ENCODE results near the gene PFDN6. TPM values are rescaled to one million over a fixed set of nuclear protein-coding genes. Genes with fewer than 3 reads are reported as not detected.

Gene PFDN6
- total RNA-seq, 6 experiments from 2014 or later, result 52.1 to 73.7 (median 69.7) TPM

GRCh38 chr6:33276864-33277662 is 12.3 kb upstream of the PFDN6 start, which contains the start of gene B3GALT4:
Gene B3GALT4, plus strand, starts transcription at chr6:33277123. Its CDS starts 297 bp downstream, at chr6:33277420.
- DNase-seq, result peak; percentile 58
- TF ChIP-seq CTCF (IDR thresholded peaks at IDR 0.05), result peak; percentile 76
- H3K4me1 Mint-ChIP-seq (ENCODE audit: low read depth), result peaks cover 47% of the 10 kb centered on the region
- peaks cover 46% of the 10 kb centered on the region for H3K36me3 Mint-ChIP-seq (ENCODE audit: low read depth)
- peaks cover 22% of the 10 kb centered on the region for H3K27me3 Mint-ChIP-seq (ENCODE audit: insufficient read depth)
- H3K9me3 Mint-ChIP-seq, result peaks cover 10% of the 10 kb centered on the region
- H3K4me3 Mint-ChIP-seq, result peak within 1 kb of the TSS; percentile 97
- H3K27ac Mint-ChIP-seq, result peak within 1 kb of the TSS; percentile 99

GRCh38 chr6:33277663-33278391 is 11.6 kb upstream of the PFDN6 start:
- H3K27me3 Mint-ChIP-seq (ENCODE audit: insufficient read depth), result peaks cover 21% of the 10 kb centered on the region; the same call in 1 of the 2 replicates
- DNase-seq, result no peak
- peaks cover 41% of the 10 kb centered on the region for H3K4me1 Mint-ChIP-seq (ENCODE audit: low read depth)
- H3K4me3 Mint-ChIP-seq, result peak overlapping the region; percentile 73
- H3K27ac Mint-ChIP-seq, result peak overlapping the region; percentile 78
- no peak for TF ChIP-seq CTCF (IDR thresholded peaks at IDR 0.05)
- H3K36me3 Mint-ChIP-seq (ENCODE audit: low read depth), result peaks cover 38% of the 10 kb centered on the region
- H3K9me3 Mint-ChIP-seq, result peaks cover 2% of the 10 kb centered on the region; the same call in 1 of the 2 replicates

- H3K36me3 Mint-ChIP-seq (ENCODE audit: low read depth), result peaks cover 33% of the 10 kb centered on the region
- H3K4me3 Mint-ChIP-seq, result no peak overlapping the region
- H3K27me3 Mint-ChIP-seq (ENCODE audit: insufficient read depth), result peaks cover 18% of the 10 kb centered on the region; the same call in 1 of the 2 replicates
- H3K9me3 Mint-ChIP-seq, result no peaks in the 10 kb centered on the region
- DNase-seq, result no peak
- H3K4me1 Mint-ChIP-seq (ENCODE audit: low read depth), result peaks cover 35% of the 10 kb centered on the region
- 0 out of 2 replicates have a peak overlapping the region, but pooled peaks have one; percentile 7 for H3K27ac Mint-ChIP-seq
- TF ChIP-seq CTCF (IDR thresholded peaks at IDR 0.05), result no peak
These were observed 11.0 kb upstream of the PFDN6 start for GRCh38 chr6:33278392-33278741.

DNA sequence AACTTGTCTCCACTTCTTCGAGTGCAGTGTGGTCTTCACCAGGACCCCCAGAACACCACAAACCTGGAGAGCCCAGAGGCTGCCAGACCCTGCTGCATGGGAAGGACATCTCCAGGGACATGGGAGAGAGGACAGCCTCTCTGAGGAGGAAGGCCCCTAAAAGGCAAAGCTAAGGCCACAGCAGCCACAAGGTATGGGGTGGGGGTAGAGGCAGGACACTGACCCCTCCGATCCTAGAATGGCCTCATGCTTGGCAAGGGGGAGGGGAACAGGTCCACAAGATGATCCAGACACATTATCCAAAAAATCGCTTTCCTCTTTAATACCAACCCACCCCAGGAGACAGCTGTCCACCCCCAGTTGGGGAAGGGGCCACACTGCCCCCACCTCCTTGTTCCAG is 10.6 kb upstream of the PFDN6 start:
- DNase-seq, result no peak
- Mint-ChIP-seq H3K9me3 (no peaks in the 10 kb centered on the region), H3K4me3 (no peak overlapping the region), H3K27me3 (ENCODE audit: insufficient read depth) (peaks cover 14% of the 10 kb centered on the region; the same call in 1 of the 2 replicates), H3K27ac (0 out of 2 replicates have a peak overlapping the region, but pooled peaks have one; percentile 7), H3K4me1 (ENCODE audit: low read depth) (peaks cover 31% of the 10 kb centered on the region), H3K36me3 (ENCODE audit: low read depth) (peaks cover 28% of the 10 kb centered on the region)
- TF ChIP-seq CTCF (IDR thresholded peaks at IDR 0.05), result no peak

DNA sequence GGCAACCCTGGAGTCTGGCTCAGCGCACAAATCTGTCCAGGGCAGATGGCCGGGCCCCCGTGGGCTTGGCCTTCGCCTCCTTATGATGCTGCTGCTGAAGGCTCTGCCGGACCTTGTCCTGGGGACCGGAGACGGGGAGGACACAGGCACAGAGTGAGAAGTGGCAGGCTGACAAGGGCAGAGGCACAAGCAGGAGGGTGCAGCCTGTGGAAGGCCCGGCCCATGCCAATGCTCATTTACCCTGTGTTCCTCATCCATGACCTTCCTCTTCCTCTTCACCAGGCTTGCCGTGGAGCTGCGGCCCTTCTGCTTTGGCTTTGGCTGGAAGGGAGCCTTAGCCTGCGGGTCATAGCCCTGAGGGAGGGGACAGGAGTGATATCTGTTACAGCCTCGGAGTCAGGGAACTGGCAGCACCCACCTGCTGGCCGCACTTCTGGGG is 10.1 kb upstream of the PFDN6 start:
- Mint-ChIP-seq H3K27ac (no peak overlapping the region), H3K27me3 (ENCODE audit: insufficient read depth) (peaks cover 15% of the 10 kb centered on the region; the same call in 1 of the 2 replicates), H3K4me1 (ENCODE audit: low read depth) (peaks cover 26% of the 10 kb centered on the region), H3K36me3 (ENCODE audit: low read depth) (peaks cover 25% of the 10 kb centered on the region), H3K4me3 (no peak overlapping the region), H3K9me3 (no peaks in the 10 kb centered on the region)
- no peak for DNase-seq
- no peak for TF ChIP-seq CTCF (IDR thresholded peaks at IDR 0.05)

All from HFFc6 (cell line).